Amygdala (tissue), 56 donors: ENCODE measurements around the gene HEXIM1.

Experiments
- DNase-seq, 56 donors: peaks; one replicate each; lab custom pipeline; 2025; lab: John Stamatoyannopoulos, UW

The HEXIM1 gene

DNA sequence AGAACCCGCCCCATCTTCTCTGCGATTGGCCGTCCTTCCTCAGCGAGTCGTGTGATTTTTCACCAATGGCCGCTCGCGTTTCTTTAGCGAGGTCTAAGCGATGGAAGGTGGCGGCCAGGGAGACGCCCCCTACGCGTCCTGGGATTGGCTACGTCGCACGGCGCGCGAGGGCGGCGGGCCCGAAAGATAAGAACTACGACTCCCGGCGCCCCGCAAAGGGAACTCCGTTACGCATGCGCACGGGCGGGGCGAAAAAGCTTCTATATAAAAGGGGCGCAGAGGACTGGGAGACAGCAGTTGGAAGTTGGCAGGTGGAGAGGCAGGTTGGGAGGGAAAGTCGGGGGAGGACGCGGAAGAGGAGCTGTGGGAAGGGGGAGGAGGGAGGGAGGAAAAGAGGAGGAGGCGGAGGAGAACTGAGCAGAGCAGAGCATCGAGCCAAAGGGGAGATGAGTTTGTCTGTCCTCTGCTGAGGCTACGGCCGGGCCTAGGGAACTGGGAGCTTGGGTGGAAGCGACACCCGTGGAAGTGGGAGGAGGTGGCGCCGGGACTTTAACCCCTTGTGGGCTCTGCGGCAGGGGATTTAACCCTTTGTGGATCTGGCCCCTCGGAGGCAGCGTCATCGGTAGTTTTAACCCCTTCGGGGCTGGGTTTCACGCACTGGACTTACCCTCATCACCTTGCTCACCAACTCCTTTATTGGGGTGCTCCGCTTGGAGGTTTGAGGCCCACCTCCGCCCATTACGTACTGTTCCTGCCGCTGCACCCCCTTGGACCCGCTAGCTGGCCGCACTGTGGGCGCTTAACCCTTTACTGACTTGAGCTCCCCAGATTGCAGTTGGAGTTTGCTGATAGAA lies at the start of gene HEXIM1:
Gene HEXIM1, plus strand, starts transcription at position 293 of the 854 bp plus-strand sequence. CDS start 716 bp downstream, outside the sequence.
- peak; percentile 93 to 100 (median 99) for DNase-seq

- peak in 51 of 56 donors; percentile 17 to 85 (median 65) for DNase-seq
Observed at GRCh38 chr17:45098869-45099616, 49.2 kb upstream of the HEXIM1 start.

GRCh38 chr17:45101546-45101882 lies 46.8 kb upstream of the HEXIM1 start:
- DNase-seq, result no peak

- no peak for DNase-seq
Observed at GRCh38 chr17:45101883-45102811, 46.1 kb upstream of the HEXIM1 start.

- DNase-seq, result no peak
Observed at GRCh38 chr17:45102856-45103255, 45.4 kb upstream of the HEXIM1 start.

DNA sequence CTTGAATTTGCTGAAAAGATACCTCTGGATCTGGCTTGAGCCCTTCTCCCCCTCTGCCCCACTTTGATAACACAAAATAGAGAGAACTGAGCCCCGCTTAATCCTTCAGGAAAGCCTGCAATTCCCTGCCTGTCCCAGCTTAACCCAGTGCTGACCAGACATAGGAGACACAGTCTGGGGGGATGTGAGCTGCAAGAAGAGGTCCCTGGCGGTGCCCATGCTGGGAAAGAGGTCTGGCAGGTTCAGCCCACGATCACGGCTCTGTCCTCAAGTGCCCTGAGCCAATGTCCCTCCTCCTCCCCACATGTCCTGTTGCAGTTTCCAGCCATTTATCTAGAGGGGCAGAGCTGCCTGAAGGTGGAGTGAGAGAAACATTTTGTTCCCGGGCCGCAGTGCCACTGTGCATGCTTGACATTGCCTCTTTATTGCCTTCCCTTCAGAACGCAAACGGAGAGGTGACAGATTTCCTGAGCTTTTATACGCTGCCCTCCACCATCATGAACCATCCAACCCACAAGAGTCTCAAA lies 44.9 kb upstream of the HEXIM1 start:
- no peak for DNase-seq

- DNase-seq, result no peak
Observed at GRCh38 chr17:45104029-45104428, 44.2 kb upstream of the HEXIM1 start.

GRCh38 chr17:45104497-45104896 lies 43.8 kb upstream of the HEXIM1 start:
- no peak for DNase-seq

DNA sequence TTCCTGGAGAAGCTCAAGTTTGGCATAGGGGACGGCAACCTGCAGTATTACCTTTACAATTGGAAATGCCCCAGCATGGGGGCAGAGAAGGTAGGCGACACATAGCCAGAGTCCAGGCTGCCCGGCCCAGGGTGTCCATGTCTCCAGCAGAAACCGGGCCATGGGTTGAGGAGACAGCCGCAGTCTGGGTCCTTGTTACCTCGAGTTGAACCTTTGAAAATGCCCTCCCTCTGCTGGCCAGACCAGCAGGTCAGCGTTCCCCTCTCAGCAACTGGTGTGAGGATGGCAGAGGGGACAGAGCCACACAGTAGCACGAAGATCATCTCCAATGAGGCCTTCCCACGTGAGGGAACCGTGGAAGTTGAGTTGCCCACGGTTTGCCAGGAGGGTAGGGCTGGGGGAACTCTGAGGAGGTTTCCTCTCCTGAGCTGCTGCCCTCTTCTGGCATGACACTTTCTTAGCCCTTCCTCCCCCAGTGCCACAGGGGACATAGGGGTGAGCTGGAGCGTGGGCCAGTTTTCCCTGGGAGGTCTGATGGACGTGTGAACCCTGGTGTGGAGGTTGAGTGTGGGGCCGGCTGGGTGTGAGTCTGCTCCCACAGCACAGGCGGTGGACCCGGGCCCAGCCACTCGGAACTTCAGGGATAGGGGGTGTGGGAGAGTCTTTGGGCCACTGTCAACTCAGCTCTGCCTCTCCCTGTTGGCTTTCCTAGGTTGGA lies 43.2 kb upstream of the HEXIM1 start:
- no peak for DNase-seq

DNA sequence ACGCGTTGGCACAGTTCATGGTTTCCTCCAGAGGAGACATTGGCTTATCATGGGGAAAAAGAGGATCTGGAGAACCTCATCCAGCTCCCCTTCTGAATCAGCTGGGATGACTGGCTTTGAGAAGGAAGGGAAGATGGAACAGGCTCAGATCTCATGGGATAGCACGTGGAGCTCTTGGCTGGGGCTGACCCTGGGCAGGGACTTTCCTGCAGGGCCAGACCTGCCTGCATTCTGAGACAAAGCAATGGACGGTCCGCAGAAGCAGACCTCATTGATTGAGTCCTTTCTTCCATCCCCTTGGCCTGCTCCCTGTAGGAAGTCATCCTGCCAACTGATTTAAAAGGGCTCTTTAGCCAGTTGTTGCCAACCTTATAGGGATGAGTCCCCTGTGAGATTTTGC lies 42.2 kb upstream of the HEXIM1 start:
- DNase-seq, result no peak

- no peak for DNase-seq
Observed at GRCh38 chr17:45106582-45106981, 41.7 kb upstream of the HEXIM1 start.

DNA sequence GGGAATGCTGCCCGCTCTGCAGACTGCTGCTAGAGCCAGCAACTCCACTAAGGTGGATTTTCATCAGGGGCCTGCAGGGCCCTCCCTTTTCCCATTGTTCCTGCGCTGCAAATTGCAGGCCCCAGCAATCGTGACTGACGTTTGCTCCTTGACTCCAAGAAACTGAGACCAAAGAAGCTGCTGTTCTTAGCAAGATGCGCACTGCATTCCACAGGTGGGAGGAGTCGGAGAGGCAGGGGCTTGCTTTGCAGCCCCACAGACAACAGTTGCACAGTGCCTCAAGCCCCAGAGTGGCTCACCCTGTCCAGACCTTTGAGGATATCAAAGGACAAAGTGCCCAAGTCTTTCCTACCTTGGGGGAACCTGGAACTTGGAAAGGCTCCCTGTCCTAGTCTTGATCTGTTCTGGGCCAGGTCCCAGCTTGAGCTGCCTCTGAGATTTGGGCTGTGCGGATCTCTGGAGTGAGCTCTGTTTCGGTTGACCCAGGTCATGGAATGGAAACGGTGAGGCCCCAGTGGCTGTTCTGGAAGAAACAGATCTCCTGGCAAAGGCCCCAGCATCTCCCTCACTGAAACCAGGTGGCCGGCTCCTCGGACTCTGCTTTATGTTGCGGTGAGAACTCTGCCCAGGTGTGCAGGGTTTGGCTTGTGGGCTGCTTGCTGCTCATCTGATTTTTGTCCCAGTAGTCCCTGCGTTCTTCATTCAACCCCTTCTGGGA lies 40.8 kb upstream of the HEXIM1 start:
- DNase-seq, result no peak

DNA sequence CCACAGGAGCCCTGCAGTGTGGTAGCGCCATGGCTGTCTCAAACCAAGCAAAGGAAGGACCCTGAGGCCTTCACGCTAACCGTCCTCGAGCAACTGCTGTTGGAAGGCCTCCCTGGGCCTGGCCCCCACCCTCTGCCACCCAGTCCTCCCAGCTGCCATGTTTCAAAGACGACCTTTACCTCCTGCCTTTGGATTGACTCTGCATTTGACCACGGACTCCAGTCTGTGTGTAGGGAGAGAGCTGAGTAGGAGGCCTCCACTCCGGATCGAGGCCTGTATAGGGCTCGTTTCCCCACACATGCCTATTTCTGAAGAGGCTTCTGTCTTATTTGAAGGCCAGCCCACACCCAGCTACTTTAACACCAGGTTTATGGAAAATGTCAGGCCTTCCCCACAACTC lies 40.2 kb upstream of the HEXIM1 start:
- no peak for DNase-seq

DNA sequence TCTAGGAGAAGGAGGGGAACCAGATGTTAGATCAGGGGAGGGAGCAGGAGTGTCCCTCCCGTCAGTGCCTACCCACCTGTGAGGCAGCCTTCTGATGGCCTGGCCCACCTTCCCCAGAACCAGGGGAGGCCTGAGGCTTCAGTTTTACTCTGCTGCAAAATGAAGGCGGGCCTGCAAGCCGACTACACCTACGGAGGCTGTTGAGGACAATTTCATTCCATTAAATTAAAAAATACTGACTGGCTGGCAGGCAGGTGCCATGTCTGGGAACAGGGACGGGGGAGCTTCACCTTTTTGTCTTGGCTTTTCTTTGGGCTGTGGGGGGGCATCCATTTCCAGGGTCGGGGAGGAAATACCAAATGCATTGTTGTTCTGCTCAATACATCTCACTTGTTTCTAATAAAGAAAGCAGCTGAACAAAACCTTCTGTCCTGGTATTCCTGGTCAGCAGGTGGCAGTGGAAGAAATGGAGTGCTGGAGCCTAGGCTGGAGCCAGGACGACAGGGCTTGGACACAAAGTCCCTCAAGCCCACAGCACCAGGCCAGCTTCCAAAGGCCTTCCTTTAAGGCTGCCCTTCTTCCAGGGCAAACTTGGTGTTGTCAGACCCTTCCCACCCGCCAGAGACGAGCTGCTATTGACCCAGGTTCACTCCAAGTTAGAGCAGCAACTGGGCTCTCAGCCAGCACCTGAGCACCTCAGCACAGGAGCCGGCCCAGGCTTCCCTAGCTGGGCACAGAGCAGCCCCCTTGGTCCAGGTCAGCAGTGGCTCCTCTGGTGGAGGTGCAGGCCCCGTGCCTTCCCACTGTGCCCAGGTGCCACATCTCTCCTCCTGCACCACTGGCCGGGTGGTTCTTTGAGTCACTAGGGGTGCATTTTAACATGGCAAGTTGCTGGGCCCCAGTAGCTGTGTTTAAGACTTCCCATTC lies 39.4 kb upstream of the HEXIM1 start:
- DNase-seq, result no peak

DNA sequence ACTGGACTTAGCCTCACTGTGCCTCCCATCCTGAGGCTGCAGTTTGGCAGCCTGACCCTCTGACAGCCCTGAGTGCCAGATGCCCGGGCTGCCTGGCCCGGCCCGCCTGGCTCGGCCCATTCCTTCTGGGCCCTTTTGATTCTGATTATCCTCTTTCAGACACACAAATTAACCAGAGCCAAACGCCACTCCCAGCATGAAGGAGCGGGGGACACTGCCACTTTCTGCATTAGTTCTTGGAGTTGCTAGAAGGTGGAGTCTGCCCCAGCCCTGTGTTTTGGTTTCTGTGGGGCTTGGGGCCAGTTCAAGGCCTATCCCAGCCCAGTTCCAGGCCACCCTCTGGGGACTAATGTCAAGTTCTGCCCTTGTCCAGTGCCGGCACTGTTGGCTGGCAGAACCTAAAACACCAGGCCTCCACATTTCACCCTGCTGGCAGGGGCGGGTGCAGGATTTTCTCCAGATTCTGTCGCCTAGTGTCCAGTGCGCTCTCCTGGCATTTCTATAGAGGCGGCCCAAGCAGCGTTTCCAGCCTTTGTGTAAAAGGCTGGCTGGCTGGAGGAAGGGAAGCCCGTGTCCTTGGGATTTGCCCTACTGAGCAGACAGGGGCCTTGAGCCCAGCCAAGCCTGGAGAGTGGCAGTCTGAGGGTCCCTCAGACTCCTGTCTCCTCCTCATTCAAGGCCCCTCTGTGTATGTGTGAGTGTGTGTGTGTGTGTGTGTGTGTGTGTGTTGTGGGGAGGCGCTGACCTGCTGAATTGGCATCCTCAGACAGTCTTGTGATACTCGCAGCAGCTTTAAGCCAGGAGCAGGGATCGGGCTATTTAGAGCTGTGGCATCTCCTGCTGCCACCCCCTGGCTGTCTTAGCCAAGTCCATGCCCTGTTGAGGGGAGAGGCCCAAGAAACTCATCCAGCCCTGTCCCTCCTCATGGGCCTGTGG lies 37.3 kb upstream of the HEXIM1 start:
- peak in 36 of 56 donors; percentile 16 to 86 (median 50) for DNase-seq

DNA sequence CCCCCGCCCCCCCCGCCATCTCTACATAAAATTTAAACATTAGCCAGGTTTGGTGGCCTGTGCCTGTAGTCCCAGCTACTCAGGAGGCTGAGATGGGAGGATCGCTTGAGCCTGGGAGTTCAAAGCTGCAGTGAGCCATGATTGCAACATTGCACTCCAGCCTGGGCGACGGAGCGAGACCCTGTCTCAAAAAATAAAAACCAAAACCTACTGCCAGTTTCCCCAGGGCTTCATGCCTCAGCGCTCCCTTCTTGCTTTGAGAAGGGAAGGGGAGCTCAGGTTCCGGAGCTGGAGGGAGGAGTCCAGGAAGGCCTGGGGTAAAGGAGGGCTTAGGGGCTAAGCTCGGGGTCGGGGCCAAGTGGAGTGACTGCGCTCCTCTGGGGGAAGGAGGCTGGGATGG lies 36.4 kb upstream of the HEXIM1 start:
- no peak for DNase-seq
